ENCODE data around the gene TMEM269. TPM values are rescaled to one million over a fixed set of nuclear protein-coding genes. Genes with fewer than 3 reads are reported as not detected.

The TMEM269 gene
- total and polyA plus RNA-seq, 8 donors: 0.17 to 1.6 (median 1.3) TPM; not detected in 1

DNA sequence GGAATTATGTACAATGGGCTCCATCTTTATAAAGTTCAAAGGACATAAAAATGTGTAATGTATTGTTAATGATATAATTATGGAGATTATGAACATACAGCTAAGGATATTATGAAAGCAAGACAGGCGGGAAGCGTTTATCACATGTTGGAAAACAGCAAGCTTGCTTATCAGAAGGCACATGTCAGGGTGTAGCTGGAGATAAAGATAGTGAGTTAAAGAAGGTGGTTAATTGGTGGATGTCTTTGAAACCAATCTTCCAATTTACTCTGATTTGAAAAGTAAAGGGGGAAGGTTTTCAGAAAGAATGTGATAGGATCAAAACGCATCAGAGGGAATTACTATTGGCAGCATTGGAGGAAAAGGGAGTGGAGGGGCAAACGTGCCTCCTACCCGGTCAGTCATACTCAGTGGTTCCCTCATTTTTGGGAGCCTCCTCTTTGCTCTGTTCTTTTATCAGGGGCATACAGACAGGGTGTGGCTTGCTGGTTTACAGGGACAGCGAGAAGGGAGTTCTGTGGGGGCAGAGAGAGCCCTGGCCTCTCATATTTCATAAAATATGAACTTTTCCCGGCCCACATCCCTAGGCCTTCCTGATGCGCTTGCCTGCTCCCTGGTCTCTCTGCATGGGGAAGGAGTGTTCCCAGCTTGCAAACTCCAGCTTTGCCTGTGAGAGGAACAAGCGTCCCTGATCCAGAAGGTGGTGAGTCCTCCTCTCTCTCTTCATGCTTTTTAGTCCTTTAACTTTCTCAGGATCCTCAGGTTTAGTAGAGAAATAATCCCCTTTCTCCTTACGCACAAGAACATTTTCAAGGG is 40.5 kb downstream of the TMEM269 start:
- peaks cover 4 to 15% of the 10 kb centered on the region in 2 donors for H3K4me1 ChIP-seq
- H3K9me3 ChIP-seq: no peaks in the 10 kb centered on the region
- DNase-seq (no peak), ATAC-seq (no peak)
- H3K27ac ChIP-seq: no peak overlapping the region
- intact Hi-C loops (cut with DNase I): no loop called here
- peaks cover 0 to 8% of the 10 kb centered on the region in 2 donors for H3K36me3 ChIP-seq
- H3K27me3 ChIP-seq: no peaks in the 10 kb centered on the region
- H3K4me3 ChIP-seq: no peak overlapping the region
- TF ChIP-seq, protein P1, sequence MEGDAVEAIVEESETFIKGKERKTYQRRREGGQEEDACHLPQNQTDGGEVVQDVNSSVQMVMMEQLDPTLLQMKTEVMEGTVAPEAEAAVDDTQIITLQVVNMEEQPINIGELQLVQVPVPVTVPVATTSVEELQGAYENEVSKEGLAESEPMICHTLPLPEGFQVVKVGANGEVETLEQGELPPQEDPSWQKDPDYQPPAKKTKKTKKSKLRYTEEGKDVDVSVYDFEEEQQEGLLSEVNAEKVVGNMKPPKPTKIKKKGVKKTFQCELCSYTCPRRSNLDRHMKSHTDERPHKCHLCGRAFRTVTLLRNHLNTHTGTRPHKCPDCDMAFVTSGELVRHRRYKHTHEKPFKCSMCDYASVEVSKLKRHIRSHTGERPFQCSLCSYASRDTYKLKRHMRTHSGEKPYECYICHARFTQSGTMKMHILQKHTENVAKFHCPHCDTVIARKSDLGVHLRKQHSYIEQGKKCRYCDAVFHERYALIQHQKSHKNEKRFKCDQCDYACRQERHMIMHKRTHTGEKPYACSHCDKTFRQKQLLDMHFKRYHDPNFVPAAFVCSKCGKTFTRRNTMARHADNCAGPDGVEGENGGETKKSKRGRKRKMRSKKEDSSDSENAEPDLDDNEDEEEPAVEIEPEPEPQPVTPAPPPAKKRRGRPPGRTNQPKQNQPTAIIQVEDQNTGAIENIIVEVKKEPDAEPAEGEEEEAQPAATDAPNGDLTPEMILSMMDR (IDR thresholded peaks at IDR 0.05): no peak

DNA sequence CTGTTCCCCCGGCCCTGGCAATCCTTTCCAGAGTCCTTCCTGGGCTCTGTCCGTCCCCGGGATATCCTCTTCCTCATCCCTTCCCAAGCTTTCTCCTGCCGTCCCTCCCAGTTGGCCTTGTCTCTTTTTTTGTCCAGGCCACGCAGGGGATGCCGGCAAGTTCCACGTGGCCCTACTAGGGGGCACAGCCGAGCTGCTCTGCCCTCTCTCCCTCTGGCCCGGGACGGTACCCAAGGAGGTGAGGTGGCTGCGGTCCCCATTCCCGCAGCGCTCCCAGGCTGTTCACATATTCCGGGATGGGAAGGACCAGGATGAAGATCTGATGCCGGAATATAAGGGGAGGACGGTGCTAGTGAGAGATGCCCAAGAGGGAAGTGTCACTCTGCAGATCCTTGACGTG is 45.8 kb downstream of the TMEM269 start:
- ATAC-seq: no peak
- DNase-seq: no peak
- Histone ChIP-seq H3K9me3 (no peaks in the 10 kb centered on the region), H3K36me3 (peaks cover 0 to 22% of the 10 kb centered on the region in 2 donors), H3K27me3 (no peaks in the 10 kb centered on the region), H3K4me3 (no peak overlapping the region), H3K27ac (no peak overlapping the region), H3K4me1 (no peaks in the 10 kb centered on the region)
- intact Hi-C loops (cut with DNase I): no loop called here
- TF ChIP-seq, protein P1 (IDR thresholded peaks at IDR 0.05): no peak

DNA sequence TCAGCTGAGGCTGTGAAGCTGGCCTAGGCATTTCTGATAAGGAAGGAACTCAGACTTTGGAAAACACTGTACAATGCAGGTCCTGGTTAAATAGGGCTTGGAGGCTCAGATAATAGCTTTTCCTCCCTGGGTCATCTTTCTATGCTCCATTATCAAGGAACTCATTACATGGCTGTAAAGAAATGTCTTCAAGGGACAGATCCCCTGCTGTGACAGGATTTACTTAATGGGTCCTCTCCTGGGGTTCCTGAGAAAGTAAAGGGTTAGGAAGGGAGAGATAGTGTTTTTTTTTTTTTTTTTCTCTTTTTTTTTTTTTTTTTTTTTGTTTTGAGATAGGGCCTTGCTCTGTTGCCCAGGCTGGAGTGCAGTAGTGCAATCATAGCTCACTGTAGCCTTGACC is 46.5 kb downstream of the TMEM269 start:
- intact Hi-C loops (cut with DNase I): no loop called here
- Histone ChIP-seq H3K27me3 (no peaks in the 10 kb centered on the region), H3K4me3 (no peak overlapping the region), H3K4me1 (no peaks in the 10 kb centered on the region), H3K36me3 (peaks cover 0 to 22% of the 10 kb centered on the region in 2 donors), H3K27ac (no peak overlapping the region), H3K9me3 (no peaks in the 10 kb centered on the region)
- no peak for ATAC-seq
- DNase-seq: no peak
- TF ChIP-seq, protein P1 (IDR thresholded peaks at IDR 0.05): no peak

DNA sequence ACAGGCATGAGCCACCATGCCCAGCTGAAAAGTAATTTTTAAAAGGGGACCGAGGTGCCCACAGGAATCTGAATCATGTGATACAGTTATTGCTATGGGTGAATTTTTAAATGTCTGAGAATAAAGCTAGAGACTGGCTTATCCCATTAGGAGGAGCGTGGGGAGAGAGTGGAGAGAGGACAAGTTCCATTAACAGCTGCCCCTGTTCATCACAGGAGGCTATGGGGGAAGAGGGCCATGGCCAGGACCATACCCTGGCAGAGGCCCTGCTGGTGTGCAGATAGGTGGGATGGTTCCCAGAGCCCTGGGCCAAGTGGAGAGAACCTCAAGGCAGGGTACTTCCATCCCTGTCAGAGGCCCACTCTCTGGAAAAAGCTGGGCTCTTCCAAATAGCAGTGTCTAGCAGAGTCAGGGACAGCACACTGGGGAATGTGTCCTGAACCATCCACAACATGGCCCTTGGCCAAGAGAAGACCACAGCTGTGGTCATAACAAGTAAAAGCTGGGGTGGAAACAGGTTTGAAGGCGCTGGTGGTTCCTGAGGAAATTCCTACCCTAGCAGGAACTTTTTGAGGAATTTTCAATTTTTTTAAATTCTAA is 48.0 kb downstream of the TMEM269 start:
- intact Hi-C loops (cut with DNase I): no loop called here
- DNase-seq (no peak), ATAC-seq (no peak)
- peaks cover 0 to 28% of the 10 kb centered on the region in 2 donors for H3K36me3 ChIP-seq
- TF ChIP-seq, protein P1 (IDR thresholded peaks at IDR 0.05): no peak
- no peak overlapping the region for H3K4me3 ChIP-seq
- H3K4me1 ChIP-seq: peaks cover 0 to 4% of the 10 kb centered on the region in 2 donors
- no peaks in the 10 kb centered on the region for H3K27me3 ChIP-seq
- no peaks in the 10 kb centered on the region for H3K9me3 ChIP-seq
- no peak overlapping the region for H3K27ac ChIP-seq

DNA sequence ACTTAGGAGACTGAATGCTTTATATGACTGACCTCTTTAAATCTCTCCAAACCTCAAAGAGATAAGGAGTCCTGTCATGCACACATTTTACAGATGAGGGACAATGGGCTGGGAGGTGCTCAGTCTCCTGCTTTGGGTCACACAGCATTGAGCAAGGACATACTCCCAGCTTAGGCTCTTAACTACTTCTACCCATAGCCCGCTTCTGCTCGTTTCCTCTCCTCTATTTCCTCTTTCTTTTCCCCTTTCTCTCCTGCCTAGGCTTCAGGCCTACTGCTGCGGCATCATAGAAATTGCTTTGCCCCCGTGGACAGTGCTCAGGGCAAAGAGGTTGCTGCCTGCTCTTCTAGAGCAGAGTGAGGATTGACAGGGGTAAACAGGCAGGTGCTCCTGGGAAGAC is 49.2 kb downstream of the TMEM269 start:
- TF ChIP-seq, protein P1 (IDR thresholded peaks at IDR 0.05): no peak
- H3K4me3 ChIP-seq: no peak overlapping the region
- peaks cover 0 to 22% of the 10 kb centered on the region in 2 donors for H3K36me3 ChIP-seq
- no peak overlapping the region for H3K27ac ChIP-seq
- DNase-seq (no peak), ATAC-seq (peak; percentile 48)
- no peaks in the 10 kb centered on the region for H3K27me3 ChIP-seq
- no peaks in the 10 kb centered on the region for H3K9me3 ChIP-seq
- intact Hi-C loops (cut with DNase I): no loop called here
- H3K4me1 ChIP-seq: peaks cover 0 to 13% of the 10 kb centered on the region in 2 donors
